ENCODE measurements around the gene INAFM2.

Gene INAFM2

DNA sequence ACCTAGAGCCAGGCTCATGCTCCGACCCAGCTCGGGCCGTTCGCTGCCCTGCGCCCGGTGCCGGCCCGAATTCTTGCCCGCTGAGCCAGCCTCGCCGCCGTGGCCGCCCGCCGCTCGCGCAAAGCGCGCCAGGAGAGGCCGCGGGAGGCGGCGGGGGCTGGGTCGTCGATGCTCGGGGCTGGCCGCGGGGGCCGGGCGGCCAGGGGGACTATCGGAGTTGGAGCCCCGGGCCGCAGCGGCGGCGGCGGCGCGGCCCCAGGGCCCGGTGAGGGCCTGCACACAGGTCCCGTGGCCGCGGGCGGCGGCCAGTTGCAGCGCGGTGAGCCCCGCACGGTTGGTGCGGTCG, 41.7 kb upstream of the INAFM2 start:
- TF ChIP-seq CTCF (IDR thresholded peaks at IDR 0.05; ENCODE audit: low read depth, low read length, missing control alignments), result no peak
- no peaks in the 10 kb centered on the region for H3K36me3 ChIP-seq (replicated peaks)
- H3K4me3 ChIP-seq (ENCODE audit: low read depth, low read length), result no peak overlapping the region
- no peak for DNase-seq
- in situ Hi-C loops (cut with HindIII; ENCODE audit: low pct_ligation_motif_present, low sequenced_read_pairs), result no loop called here
- peaks cover 48% of the 10 kb centered on the region for H3K27me3 ChIP-seq (replicated peaks)
- H3K27ac ChIP-seq, result no peak overlapping the region

GRCh38 chr15:40282147-40282868, 41.2 kb upstream of the INAFM2 start:
- no peaks in the 10 kb centered on the region for H3K36me3 ChIP-seq (replicated peaks)
- H3K27me3 ChIP-seq (replicated peaks), result peaks cover 48% of the 10 kb centered on the region
- no peak overlapping the region for H3K27ac ChIP-seq
- DNase-seq, result no peak
- peak; percentile 23 for TF ChIP-seq CTCF (IDR thresholded peaks at IDR 0.05; ENCODE audit: low read depth, low read length, missing control alignments)
- H3K4me3 ChIP-seq (ENCODE audit: low read depth, low read length), result peak overlapping the region; percentile 26
- in situ Hi-C loops (cut with HindIII; ENCODE audit: low pct_ligation_motif_present, low sequenced_read_pairs), result no loop called here

DNA sequence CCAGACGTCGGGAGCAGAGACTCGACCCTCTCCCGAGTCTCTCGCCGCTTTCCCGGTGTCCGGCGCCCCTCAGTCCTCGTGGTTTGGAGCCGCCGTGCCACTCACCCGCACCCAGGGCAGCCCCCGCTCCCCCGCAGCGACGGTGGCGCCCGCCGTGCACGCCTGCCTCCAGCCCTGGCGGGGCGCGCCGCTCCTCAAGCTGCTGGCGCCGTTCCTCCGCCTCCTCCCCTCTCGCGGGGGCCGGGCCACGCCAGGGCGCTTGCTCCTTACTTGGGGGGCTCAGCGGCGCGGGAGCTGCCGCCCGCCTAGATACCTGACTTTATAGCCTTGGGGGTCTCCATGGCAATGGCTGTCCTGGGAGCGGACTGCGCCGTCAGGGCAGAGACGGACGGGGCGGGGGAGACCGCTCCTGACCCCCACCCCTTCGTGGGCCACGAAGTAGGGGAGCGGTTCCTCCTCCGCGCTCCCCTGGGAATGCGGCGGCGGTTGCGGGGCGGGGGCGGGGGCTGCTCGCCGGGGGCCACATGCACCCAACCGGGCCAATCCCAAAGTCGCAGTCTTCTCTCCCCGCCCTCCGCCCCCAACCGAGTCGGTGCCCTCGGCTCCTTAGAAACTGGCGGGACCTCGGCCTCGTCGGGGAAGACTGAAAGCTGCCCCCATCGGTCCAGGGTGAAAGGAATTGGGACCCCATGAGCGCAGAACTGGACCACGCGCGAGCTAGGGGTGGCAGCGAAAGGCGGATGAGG, 40.5 kb upstream of the INAFM2 start, which contains the start of gene ANKRD63:
Gene ANKRD63, minus strand, starts transcription at position 196 of the 746 bp plus-strand sequence. CDS start 478 bp downstream, outside the sequence.
- no peak within 1 kb of the TSS for H3K27ac ChIP-seq
- in situ Hi-C loops (cut with HindIII; ENCODE audit: low pct_ligation_motif_present, low sequenced_read_pairs), result no loop called here
- no peak for DNase-seq
- H3K36me3 ChIP-seq (replicated peaks), result no peaks in the 10 kb centered on the region
- peak within 1 kb of the TSS; percentile 26 for H3K4me3 ChIP-seq (ENCODE audit: low read depth, low read length)
- H3K27me3 ChIP-seq (replicated peaks), result peaks cover 48% of the 10 kb centered on the region
- no peak for TF ChIP-seq CTCF (IDR thresholded peaks at IDR 0.05; ENCODE audit: low read depth, low read length, missing control alignments)

DNA sequence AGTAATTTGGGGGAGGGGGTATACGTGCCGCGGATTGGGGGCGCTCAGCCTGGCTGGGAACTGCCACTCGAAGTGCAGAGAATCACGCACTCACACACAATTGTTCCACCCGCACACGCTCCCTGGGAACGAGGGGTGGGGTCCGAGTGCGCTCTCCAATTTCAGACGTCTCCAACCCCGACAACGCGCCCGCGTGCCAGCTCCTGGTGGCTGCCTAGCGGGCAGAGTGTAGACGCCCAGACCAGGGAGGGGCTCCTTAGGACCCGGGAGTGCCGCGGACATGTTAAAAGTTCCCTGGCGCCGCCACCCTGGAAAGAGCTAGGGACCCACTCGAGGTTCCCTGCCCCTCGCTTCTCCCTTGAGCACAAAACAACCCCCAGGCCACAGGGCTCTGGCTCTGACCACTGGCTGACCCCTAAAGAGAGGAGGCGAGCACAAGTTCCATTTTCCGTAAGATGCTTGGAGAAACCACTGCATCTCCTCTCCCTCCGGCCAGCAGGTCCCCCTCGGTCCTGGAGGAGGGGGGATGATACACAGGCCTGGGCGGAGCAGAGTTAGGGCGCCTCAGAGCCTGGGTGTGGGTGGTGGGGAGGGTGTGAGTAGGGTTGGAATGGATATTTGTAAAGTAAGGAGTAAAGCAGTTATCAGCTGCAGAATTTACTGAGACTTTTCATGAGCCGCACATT, 39.7 kb upstream of the INAFM2 start:
- H3K4me3 ChIP-seq (ENCODE audit: low read depth, low read length), result no peak overlapping the region
- no peak overlapping the region for H3K27ac ChIP-seq
- no peaks in the 10 kb centered on the region for H3K36me3 ChIP-seq (replicated peaks)
- in situ Hi-C loops (cut with HindIII; ENCODE audit: low pct_ligation_motif_present, low sequenced_read_pairs), result no loop called here
- DNase-seq, result no peak
- H3K27me3 ChIP-seq (replicated peaks), result peaks cover 48% of the 10 kb centered on the region
- no peak for TF ChIP-seq CTCF (IDR thresholded peaks at IDR 0.05; ENCODE audit: low read depth, low read length, missing control alignments)

GRCh38 chr15:40285151-40285550, 38.3 kb upstream of the INAFM2 start:
- H3K27ac ChIP-seq, result no peak overlapping the region
- in situ Hi-C loops (cut with HindIII; ENCODE audit: low pct_ligation_motif_present, low sequenced_read_pairs), result no loop called here

More at GRCh38 chr15:40285151-40285550, 38.3 kb upstream of the INAFM2 start:
- Histone ChIP-seq H3K27me3 (replicated peaks) (peaks cover 38% of the 10 kb centered on the region), H3K36me3 (replicated peaks) (no peaks in the 10 kb centered on the region), H3K4me3 (ENCODE audit: low read depth, low read length) (no peak overlapping the region)
- TF ChIP-seq CTCF (IDR thresholded peaks at IDR 0.05; ENCODE audit: low read depth, low read length, missing control alignments), result no peak
- DNase-seq, result no peak
